GM21515 (cell line): ENCODE measurements around the gene GTPBP1.

Experiments
- ATAC-seq: cut with Tn5 transposase; IDR thresholded peaks from one replicate; pipeline ENCODE4 v1.9.1; 2021; ENCODE audit not compliant: unreplicated experiment

The GTPBP1 gene

GRCh38 chr22:38739300-38740055 is 33.7 kb downstream of the GTPBP1 start:
- ATAC-seq: no peak

- no peak for ATAC-seq
Observed at GRCh38 chr22:38740116-38740723, 34.5 kb downstream of the GTPBP1 start.

- ATAC-seq: no peak
Observed at GRCh38 chr22:38740754-38741153, 35.0 kb downstream of the GTPBP1 start.

- no peak for ATAC-seq
Observed at GRCh38 chr22:38741166-38741565, 35.4 kb downstream of the GTPBP1 start.

- no peak for ATAC-seq
Observed at GRCh38 chr22:38741576-38741975, 35.8 kb downstream of the GTPBP1 start.

- no peak for ATAC-seq
Observed at GRCh38 chr22:38742176-38742942, 36.6 kb downstream of the GTPBP1 start.

GRCh38 chr22:38744981-38745380 is 39.2 kb downstream of the GTPBP1 start:
- no peak for ATAC-seq

GRCh38 chr22:38745676-38746460 is 40.1 kb downstream of the GTPBP1 start:
- no peak for ATAC-seq

- no peak for ATAC-seq
Observed at GRCh38 chr22:38748487-38749136, 42.9 kb downstream of the GTPBP1 start.

- ATAC-seq: no peak
Observed at GRCh38 chr22:38750104-38750503, 44.4 kb downstream of the GTPBP1 start.

GRCh38 chr22:38750638-38751037 is 44.9 kb downstream of the GTPBP1 start:
- ATAC-seq: no peak

GRCh38 chr22:38751066-38751421 is 45.3 kb downstream of the GTPBP1 start:
- ATAC-seq: no peak

GRCh38 chr22:38751422-38752346 is 45.9 kb downstream of the GTPBP1 start:
- peak; percentile 37 for ATAC-seq

GRCh38 chr22:38753948-38754750 is 48.4 kb downstream of the GTPBP1 start:
- no peak for ATAC-seq

- ATAC-seq: no peak
Observed at GRCh38 chr22:38754751-38755154, 49.0 kb downstream of the GTPBP1 start.

- peak; percentile 21 for ATAC-seq
Observed at GRCh38 chr22:38755155-38755910, 49.6 kb downstream of the GTPBP1 start.

GRCh38 chr22:38755911-38756532 is 50.3 kb downstream of the GTPBP1 start, which contains the start of gene SUN2:
Gene SUN2 (minus strand): TSS chr22:38755998. CDS start chr22:38752628, 3,370 bp downstream.
- peak; percentile 55 for ATAC-seq
